ENCODE results near the gene EIF1. TPM values are rescaled to one million over a fixed set of nuclear protein-coding genes. Genes with fewer than 3 reads are reported as not detected.
A peak's percentile ranks its signal among the peaks of the same experiment; 100 is the strongest.

The EIF1 gene
- total RNA-seq, 1 experiment from 2014 or later: 651 TPM

DNA sequence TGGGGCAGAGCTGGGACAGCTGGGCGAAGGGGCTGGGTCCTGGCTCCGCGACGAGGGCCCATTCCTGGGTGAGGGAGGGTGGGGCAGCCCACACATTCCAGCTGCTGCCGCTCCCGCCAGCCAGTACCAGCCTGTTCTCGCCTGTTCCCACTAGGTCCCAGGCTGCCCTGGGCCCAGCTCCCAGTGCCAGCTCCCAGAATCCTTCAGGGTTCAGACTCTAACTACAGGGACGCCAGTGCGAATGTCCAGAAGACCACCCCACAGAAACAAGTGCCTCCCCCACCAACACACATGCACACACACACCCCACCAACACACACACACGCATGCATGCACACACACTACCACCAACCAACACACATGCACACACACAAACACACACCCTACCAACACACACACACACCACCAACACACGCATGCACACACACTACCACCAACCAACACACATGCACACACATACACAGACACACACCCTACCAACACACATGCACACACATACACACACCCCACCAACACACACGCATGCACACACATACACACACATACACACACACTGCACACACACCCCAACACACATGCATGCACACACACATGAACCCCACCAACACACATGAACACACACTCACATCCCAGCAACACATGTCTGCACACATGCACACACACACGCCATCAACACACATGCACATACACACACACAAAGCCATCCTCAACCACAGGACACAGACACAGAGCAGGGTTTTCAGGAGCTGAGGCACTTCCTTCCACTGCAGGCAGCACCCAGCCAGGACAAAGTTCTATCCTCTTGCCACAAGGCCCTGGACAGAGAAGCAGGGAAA, 36.8 kb upstream of the EIF1 start:
- no peaks in the 10 kb centered on the region for H3K9me3 ChIP-seq (ENCODE audit: control insufficient read depth, low read depth, low read length)
- peaks cover 3% of the 10 kb centered on the region for H3K27me3 Mint-ChIP-seq (ENCODE audit: low read depth)
- no peak overlapping the region for H2BK20ac ChIP-seq (ENCODE audit: low read depth, low read length, poor library complexity, severe bottlenecking)
- no peak overlapping the region for H2BK5ac ChIP-seq (ENCODE audit: insufficient read length, low read length)
- no peak overlapping the region for H2BK12ac ChIP-seq (ENCODE audit: insufficient read length, low read depth, low read length)
- no peak overlapping the region for H3K9ac ChIP-seq (ENCODE audit: extremely low read depth, insufficient read length, low read length)
- no peak overlapping the region for H4K91ac ChIP-seq (ENCODE audit: insufficient read length, low read depth, low read length)
- no peaks in the 10 kb centered on the region for H3K4me1 ChIP-seq (ENCODE audit: insufficient read depth, low read length)
- H3K4ac ChIP-seq (ENCODE audit: low read depth, low read length): no peak overlapping the region
- no peaks in the 10 kb centered on the region for H4K20me1 ChIP-seq (ENCODE audit: control insufficient read depth, insufficient read depth, insufficient read length)
- H3K23me2 ChIP-seq (ENCODE audit: insufficient read length, low read depth, low read length, poor library complexity, severe bottlenecking): peaks cover 7% of the 10 kb centered on the region
- H3K27me3 ChIP-seq (ENCODE audit: insufficient read depth, low read length): no peaks in the 10 kb centered on the region
- no peak overlapping the region for H3K23ac ChIP-seq (ENCODE audit: insufficient read length, low read depth, low read length)
- H3K56ac ChIP-seq (ENCODE audit: insufficient read length, low read depth, low read length): no peak overlapping the region
- H2BK120ac ChIP-seq (ENCODE audit: low read depth, low read length, poor library complexity, severe bottlenecking): no peak overlapping the region
- H2AK5ac ChIP-seq (ENCODE audit: insufficient read length, low read length): no peak overlapping the region
- no peak overlapping the region for H3K27ac ChIP-seq (ENCODE audit: insufficient read length, low read depth, low read length)
- peak overlapping the region in 2 of 3 experiments; percentile 4 to 6; a peak in 2 of 7 replicates for H3K27ac Mint-ChIP-seq
- H3K4me1 Mint-ChIP-seq: peaks cover 11 to 14% of the 10 kb centered on the region in 2 experiments
- H4K5ac ChIP-seq (ENCODE audit: insufficient read length, low read depth, low read length): peak overlapping the region; percentile 6
- H3K18ac ChIP-seq (ENCODE audit: insufficient read length, low read depth, low read length): peak overlapping the region; percentile 54
- no peak overlapping the region for H4K8ac ChIP-seq (replicated peaks; ENCODE audit: insufficient read length, low read depth, low read length)
- H2AFZ ChIP-seq (ENCODE audit: low read length): no peak overlapping the region
- no peaks in the 10 kb centered on the region; a peak in 1 of 7 replicates for H3K36me3 Mint-ChIP-seq (ENCODE audit: insufficient read depth in 1 of 3, low read depth in 3 of 3)
- no peak for DNase-seq
- H3K4me3 Mint-ChIP-seq: no peak overlapping the region
- no peaks in the 10 kb centered on the region for H3K79me2 ChIP-seq (ENCODE audit: insufficient read depth, low read length)
- H2BK15ac ChIP-seq (ENCODE audit: low read depth, low read length): no peak overlapping the region
- H3K4me2 ChIP-seq (ENCODE audit: insufficient read depth, insufficient read length, low read length): no peak overlapping the region
- no CpG with 5 or more reads among the region's 13 CpGs for WGBS (ENCODE audit: extremely low coverage, insufficient read length, low lambda C conversion rate)
- no peak overlapping the region for H3T11ph ChIP-seq (ENCODE audit: low read length)
- no peaks in the 10 kb centered on the region for H3K79me1 ChIP-seq (ENCODE audit: insufficient read depth, low read depth, low read length, poor library complexity, severe bottlenecking)
- TF ChIP-seq, protein P1, sequence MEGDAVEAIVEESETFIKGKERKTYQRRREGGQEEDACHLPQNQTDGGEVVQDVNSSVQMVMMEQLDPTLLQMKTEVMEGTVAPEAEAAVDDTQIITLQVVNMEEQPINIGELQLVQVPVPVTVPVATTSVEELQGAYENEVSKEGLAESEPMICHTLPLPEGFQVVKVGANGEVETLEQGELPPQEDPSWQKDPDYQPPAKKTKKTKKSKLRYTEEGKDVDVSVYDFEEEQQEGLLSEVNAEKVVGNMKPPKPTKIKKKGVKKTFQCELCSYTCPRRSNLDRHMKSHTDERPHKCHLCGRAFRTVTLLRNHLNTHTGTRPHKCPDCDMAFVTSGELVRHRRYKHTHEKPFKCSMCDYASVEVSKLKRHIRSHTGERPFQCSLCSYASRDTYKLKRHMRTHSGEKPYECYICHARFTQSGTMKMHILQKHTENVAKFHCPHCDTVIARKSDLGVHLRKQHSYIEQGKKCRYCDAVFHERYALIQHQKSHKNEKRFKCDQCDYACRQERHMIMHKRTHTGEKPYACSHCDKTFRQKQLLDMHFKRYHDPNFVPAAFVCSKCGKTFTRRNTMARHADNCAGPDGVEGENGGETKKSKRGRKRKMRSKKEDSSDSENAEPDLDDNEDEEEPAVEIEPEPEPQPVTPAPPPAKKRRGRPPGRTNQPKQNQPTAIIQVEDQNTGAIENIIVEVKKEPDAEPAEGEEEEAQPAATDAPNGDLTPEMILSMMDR (conservative IDR thresholded peaks at IDR 0.05): no peak
- H3K14ac ChIP-seq (ENCODE audit: insufficient read depth, low read length): no peak overlapping the region
- H3K9me3 Mint-ChIP-seq: no peaks in the 10 kb centered on the region
